NT2/D1 (cell line): ENCODE data around the gene MRPS15.
A peak's percentile ranks its signal among the peaks of the same experiment; 100 is the strongest.

Experiments
- DNase-seq: peaks from one replicate; pipeline ENCODE4 v3.0.0-alpha.2; 2011; ENCODE audit warnings: low read depth, low spot score
- H3K27me3 ChIP-seq: 2 replicates; pipeline ENCODE4 v1.6.0; 2011; ENCODE audit warnings: mild to moderate bottlenecking; ENCODE audit not compliant: insufficient read length, insufficient read depth
- H3K36me3 ChIP-seq: 2 replicates; pipeline ENCODE4 v1.6.1; 2011; ENCODE audit warnings: mild to moderate bottlenecking, low read length, mixed read lengths; ENCODE audit not compliant: insufficient read depth, insufficient read length
- H3K4me1 ChIP-seq: 2 replicates; pipeline ENCODE4 v1.5.1; 2011; ENCODE audit not compliant: insufficient read depth, insufficient read length
- H3K4me3 ChIP-seq: 2 replicates; pipeline ENCODE4 v1.5.1; 2011; ENCODE audit warnings: low read depth; ENCODE audit not compliant: insufficient read length
- H3K9ac ChIP-seq: 2 replicates; pipeline ENCODE4 v1.6.0; 2011; ENCODE audit warnings: low read depth; ENCODE audit not compliant: insufficient read length
- H3K9me3 ChIP-seq: 2 replicates; pipeline ENCODE4 v1.5.1; 2011; ENCODE audit warnings: mild to moderate bottlenecking, low read length; ENCODE audit not compliant: insufficient read depth
- SUZ12 ChIP-seq: IDR thresholded peaks from 2 replicates; pipeline ENCODE4 v1.6.1; 2011; ENCODE audit not compliant: insufficient read length, insufficient read depth; ENCODE audit errors: extremely low read depth
- YY1 ChIP-seq: IDR thresholded peaks from 2 replicates; pipeline ENCODE4 v1.6.1; 2011; ENCODE audit not compliant: insufficient read length, insufficient read depth
- ZNF274 ChIP-seq: IDR thresholded peaks from 2 replicates; pipeline ENCODE4 v1.6.1; 2011; ENCODE audit warnings: mild to moderate bottlenecking, low read depth, low read length

The MRPS15 gene

DNA sequence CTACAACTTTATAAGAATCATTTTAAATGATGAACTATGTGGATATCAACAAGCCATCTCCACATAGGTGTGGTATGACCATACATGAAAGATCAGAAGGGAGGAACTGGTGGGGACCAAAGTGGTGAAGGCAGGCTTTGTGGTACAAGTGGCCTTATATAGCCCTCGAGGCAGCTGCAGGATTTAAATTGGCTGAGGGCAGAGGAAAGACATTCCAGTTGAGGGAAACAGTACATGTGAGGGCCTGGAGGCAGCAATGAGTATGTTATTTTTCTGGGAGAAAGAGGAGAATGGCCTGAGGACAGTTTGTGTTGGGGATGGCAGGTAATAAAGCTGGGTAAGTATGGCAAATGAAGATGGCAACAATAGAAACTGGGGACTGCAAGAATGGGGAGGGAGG, 31.1 kb downstream of the MRPS15 start:
- Histone ChIP-seq H3K36me3 (peaks cover 11% of the 10 kb centered on the region), H3K9ac (no peak overlapping the region), H3K4me3 (no peak overlapping the region), H3K4me1 (no peaks in the 10 kb centered on the region), H3K9me3 (no peaks in the 10 kb centered on the region), H3K27me3 (no peaks in the 10 kb centered on the region)
- TF ChIP-seq ZNF274 = no peak
- no peak for TF ChIP-seq YY1
- TF ChIP-seq SUZ12 = no peak
- no peak for DNase-seq

GRCh38 chr1:36432616-36433015, 31.6 kb downstream of the MRPS15 start:
- Histone ChIP-seq H3K36me3 (peaks cover 11% of the 10 kb centered on the region), H3K4me1 (no peaks in the 10 kb centered on the region), H3K27me3 (no peaks in the 10 kb centered on the region), H3K9ac (no peak overlapping the region), H3K4me3 (no peak overlapping the region), H3K9me3 (no peaks in the 10 kb centered on the region)
- TF ChIP-seq SUZ12 (no peak), ZNF274 (no peak), YY1 (no peak)
- no peak for DNase-seq

- no peak overlapping the region for H3K9ac ChIP-seq
- H3K9me3 ChIP-seq = no peaks in the 10 kb centered on the region
- TF ChIP-seq YY1 (no peak), SUZ12 (no peak), ZNF274 (no peak)
- H3K4me1 ChIP-seq = no peaks in the 10 kb centered on the region
- DNase-seq = no peak
- H3K4me3 ChIP-seq = no peak overlapping the region
- peaks cover 2% of the 10 kb centered on the region for H3K36me3 ChIP-seq
- H3K27me3 ChIP-seq = no peaks in the 10 kb centered on the region
Observed at GRCh38 chr1:36425791-36426190, 38.4 kb downstream of the MRPS15 start.

- Histone ChIP-seq H3K27me3 (no peaks in the 10 kb centered on the region), H3K4me1 (no peaks in the 10 kb centered on the region), H3K9ac (no peak overlapping the region), H3K4me3 (no peak overlapping the region), H3K36me3 (peaks cover 2% of the 10 kb centered on the region), H3K9me3 (no peaks in the 10 kb centered on the region)
- TF ChIP-seq ZNF274 (no peak), YY1 (no peak), SUZ12 (no peak)
- DNase-seq = no peak
Observed at GRCh38 chr1:36421649-36422048, 42.5 kb downstream of the MRPS15 start.

DNA sequence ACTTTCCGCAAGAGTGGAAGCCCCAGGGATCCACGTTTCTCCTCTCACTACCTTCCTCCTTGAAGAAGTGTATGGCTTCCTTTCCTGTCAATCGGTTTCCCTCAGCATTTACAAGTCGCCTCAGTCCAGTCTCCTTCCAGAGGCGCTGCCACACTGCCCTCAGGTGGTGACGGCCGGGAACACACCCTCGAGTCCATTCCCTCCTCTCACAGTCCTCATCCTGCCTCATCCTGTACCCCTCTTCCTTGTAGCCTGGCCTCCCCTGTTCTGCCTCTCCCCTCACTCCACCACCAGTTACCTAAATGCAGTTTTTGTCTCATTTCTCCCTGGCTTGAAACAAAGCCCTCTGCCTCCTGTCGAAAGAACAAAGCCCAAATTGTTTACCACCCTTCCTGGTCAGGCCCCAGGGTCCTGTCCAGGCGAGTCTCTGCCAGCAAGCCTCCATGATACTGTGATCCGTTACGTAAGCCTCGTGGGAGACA, 43.3 kb downstream of the MRPS15 start:
- H3K9me3 ChIP-seq = no peaks in the 10 kb centered on the region
- H3K36me3 ChIP-seq = peaks cover 2% of the 10 kb centered on the region
- no peak for TF ChIP-seq YY1
- no peak for TF ChIP-seq SUZ12
- no peak for TF ChIP-seq ZNF274
- no peaks in the 10 kb centered on the region for H3K4me1 ChIP-seq
- no peaks in the 10 kb centered on the region for H3K27me3 ChIP-seq
- DNase-seq = peak; percentile 92
- peak overlapping the region; percentile 59 for H3K9ac ChIP-seq
- no peak overlapping the region for H3K4me3 ChIP-seq

- Histone ChIP-seq H3K4me1 (no peaks in the 10 kb centered on the region), H3K4me3 (no peak overlapping the region), H3K36me3 (peaks cover 2% of the 10 kb centered on the region), H3K9ac (no peak overlapping the region), H3K27me3 (no peaks in the 10 kb centered on the region), H3K9me3 (no peaks in the 10 kb centered on the region)
- TF ChIP-seq YY1 (no peak), SUZ12 (no peak)
- no peak for DNase-seq
Observed at GRCh38 chr1:36420409-36420808, 43.8 kb downstream of the MRPS15 start.

DNA sequence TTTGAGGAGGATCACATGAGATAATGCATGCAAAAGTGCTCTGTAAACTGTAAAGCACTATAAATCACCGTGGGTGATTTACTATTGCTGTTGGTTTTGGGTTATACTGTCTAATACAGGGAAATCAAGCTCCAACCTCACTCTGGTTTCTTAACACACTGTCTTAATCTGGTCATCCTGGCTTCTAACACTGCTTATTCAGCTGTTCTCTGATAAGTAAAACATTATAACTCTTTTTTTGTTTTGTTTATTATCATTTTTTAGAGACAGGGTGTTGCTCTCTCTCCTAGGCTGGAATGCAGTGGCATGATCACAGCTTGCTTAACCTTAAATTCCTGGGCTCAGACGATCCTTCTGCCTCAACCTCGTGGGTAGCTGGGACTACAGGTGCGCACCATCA, 44.6 kb downstream of the MRPS15 start:
- Histone ChIP-seq H3K9ac (no peak overlapping the region), H3K9me3 (peaks cover 3% of the 10 kb centered on the region; the same call in 1 of the 2 replicates), H3K36me3 (peaks cover 2% of the 10 kb centered on the region), H3K27me3 (no peaks in the 10 kb centered on the region), H3K4me3 (no peak overlapping the region), H3K4me1 (no peaks in the 10 kb centered on the region)
- no peak for DNase-seq
- no peak for TF ChIP-seq ZNF274
- no peak for TF ChIP-seq SUZ12
- TF ChIP-seq YY1 = no peak
